Neural progenitor cell (in vitro differentiated cells): ENCODE data around the gene CACNA1C.

ENCODE experiments used
- CTCF ChIP-seq: fragments of 200-600 bp; sonication (generic); IDR thresholded peaks from 2 replicates; pipeline ENCODE4 v1.5.1; 2017; ENCODE audit warnings: antibody characterized with exemption, mild to moderate bottlenecking
- EZH2 ChIP-seq: fragments of 200-600 bp; sonication (generic); IDR thresholded peaks from 2 replicates; pipeline ENCODE4 v1.6.1; 2017; ENCODE audit warnings: antibody characterized with exemption, mild to moderate bottlenecking, moderate library complexity

GRCh38 chr12:2222691-2223090 lies 169.9 kb downstream of the CACNA1C start:
- no peak for TF ChIP-seq CTCF
- no peak for TF ChIP-seq EZH2
